Testis (tissue), 2 donors: ENCODE data around the gene ANKRD11.

Experiments
- POLR2A ChIP-seq: fragments of 450-650 bp; IDR thresholded peaks from one replicate; pipeline ENCODE4 v1.6.1; 2017; ENCODE audit warnings: antibody characterized with exemption, mild to moderate bottlenecking, moderate library complexity
- TF ChIP-seq, protein P1 (sequence below), 3 experiments: fragments of 450-650 bp in 2 of 3; fragments of 200-600 bp in 1 of 3; sonication (generic) in 1 of 3; IDR thresholded peaks; one replicate each; pipeline ENCODE4 v1.5.1; 2016 to 2019; ENCODE audit warnings: antibody characterized with exemption in 3 of 3, mild to moderate bottlenecking in 2 of 3, moderate library complexity in 1 of 3

DNA sequence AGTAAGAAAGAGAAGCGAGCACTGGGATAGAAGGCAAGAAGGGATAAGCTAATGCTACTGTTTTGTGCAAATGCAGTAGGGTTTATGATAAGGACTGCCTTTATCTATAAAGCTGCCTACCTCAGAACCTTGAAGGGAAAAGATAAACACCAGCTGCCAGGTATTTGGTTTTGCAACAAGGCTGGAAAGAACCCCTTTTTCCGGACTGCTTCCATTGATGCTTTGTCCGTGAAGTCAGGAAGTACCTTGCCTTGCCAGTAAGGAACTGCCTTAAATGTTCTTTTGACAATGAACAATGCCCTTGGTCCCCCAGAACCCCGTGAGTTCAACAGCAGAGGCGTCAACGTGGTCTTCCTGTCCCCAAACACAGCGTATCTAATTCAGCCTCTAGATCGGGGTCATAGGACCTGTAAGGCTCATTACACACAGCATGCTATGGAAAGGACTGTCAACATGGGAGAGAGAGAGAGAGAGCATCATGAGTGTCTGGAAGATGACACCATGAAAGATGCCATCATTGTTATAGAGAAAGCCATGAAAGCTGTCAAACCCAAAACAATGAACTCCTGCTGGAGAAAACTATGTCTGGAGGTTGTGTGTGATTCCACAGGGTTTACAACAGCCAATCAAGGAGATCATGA lies 113.4 kb downstream of the ANKRD11 start:
- TF ChIP-seq, protein P1, sequence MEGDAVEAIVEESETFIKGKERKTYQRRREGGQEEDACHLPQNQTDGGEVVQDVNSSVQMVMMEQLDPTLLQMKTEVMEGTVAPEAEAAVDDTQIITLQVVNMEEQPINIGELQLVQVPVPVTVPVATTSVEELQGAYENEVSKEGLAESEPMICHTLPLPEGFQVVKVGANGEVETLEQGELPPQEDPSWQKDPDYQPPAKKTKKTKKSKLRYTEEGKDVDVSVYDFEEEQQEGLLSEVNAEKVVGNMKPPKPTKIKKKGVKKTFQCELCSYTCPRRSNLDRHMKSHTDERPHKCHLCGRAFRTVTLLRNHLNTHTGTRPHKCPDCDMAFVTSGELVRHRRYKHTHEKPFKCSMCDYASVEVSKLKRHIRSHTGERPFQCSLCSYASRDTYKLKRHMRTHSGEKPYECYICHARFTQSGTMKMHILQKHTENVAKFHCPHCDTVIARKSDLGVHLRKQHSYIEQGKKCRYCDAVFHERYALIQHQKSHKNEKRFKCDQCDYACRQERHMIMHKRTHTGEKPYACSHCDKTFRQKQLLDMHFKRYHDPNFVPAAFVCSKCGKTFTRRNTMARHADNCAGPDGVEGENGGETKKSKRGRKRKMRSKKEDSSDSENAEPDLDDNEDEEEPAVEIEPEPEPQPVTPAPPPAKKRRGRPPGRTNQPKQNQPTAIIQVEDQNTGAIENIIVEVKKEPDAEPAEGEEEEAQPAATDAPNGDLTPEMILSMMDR (IDR thresholded peaks at IDR 0.05): no peak
- no peak for TF ChIP-seq POLR2A
